Measurements from ENCODE around the gene WDR87. TPM values are rescaled to one million over a fixed set of nuclear protein-coding genes. Genes with fewer than 3 reads are reported as not detected.

The WDR87 gene
- total RNA-seq, 1 experiment from 2014 or later = not detected

DNA sequence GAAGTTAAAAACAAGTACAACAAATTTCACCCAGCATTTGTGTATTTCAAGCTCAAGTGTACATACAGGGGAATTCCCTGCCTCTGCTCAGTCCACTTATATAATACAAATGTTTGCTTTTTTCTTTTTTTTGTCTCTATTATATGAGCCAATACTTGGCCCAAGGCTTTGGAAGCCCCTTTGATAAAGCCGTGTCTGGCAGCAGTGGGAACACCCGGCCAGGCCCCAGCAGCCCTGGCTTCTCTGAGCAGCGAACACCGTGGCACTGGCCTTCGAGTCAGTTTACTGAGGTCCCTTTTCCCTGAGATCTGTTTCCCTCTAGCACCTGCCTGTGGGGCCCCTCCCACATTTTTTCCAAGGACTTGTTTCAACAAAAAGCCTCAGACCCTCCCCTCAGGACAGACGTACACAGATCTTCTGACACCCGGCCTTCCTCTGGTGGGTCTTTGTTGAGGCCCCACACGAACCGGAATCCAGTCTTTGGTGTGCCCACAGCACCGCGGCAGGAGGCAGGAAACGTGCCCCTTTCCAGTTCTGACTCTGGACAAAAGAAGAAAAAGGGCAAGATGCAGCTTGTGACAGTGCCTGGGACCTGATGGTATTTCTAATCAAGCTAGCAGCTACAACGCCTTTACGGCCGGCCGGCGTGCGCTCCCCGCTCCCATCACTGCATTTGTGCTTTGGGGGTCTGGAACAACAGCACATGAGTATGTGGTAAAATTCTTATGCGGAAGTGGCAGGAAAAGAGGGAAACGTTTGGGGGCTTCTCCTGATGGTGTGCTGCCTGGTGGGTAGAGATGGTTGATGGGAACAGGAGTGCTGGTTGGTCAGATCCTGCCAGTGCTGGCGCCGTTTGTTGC lies 14.4 kb upstream of the WDR87 start:
- CTCF ChIA-PET = interaction anchor here (1.3 kb wide), 1 partner anchor 18 kb away, joined by 6 read pairs; no protein-coding TSS in a partner anchor
- H3K27ac Mint-ChIP-seq (ENCODE audit: low read depth, unreplicated experiment) = no peak overlapping the region
- no peak overlapping the region for H3K4me3 Mint-ChIP-seq (ENCODE audit: unreplicated experiment)

GRCh38 chr19:37914908-37915307 lies 8.5 kb upstream of the WDR87 start:
- Mint-ChIP-seq H3K27me3 (ENCODE audit: insufficient read depth, unreplicated experiment) (no peaks in the 10 kb centered on the region), H3K36me3 (ENCODE audit: insufficient read depth, unreplicated experiment) (no peaks in the 10 kb centered on the region), H3K4me1 (ENCODE audit: insufficient read depth, unreplicated experiment) (no peaks in the 10 kb centered on the region), H3K4me3 (ENCODE audit: unreplicated experiment) (no peak overlapping the region), H3K27ac (ENCODE audit: low read depth, unreplicated experiment) (no peak overlapping the region), H3K9me3 (ENCODE audit: unreplicated experiment) (no peaks in the 10 kb centered on the region)
- intact Hi-C loops (cut with micrococcal nuclease) = no loop called here
- DNase-seq (ENCODE audit: unreplicated experiment) = no peak
- CTCF ChIA-PET = interaction anchor here (5.2 kb wide), 1 partner anchor 13 kb away, joined by 49 read pairs; no protein-coding TSS in a partner anchor
- no TSS peak for BruUV-seq (replicated peaks)
- no peak for TF ChIP-seq CTCF (IDR thresholded peaks at IDR 0.05; ENCODE audit: unreplicated experiment)
- POLR2A ChIA-PET = no interaction called here

More for the DNA sequence above, 14.4 kb upstream of the WDR87 start:
- H3K36me3 Mint-ChIP-seq (ENCODE audit: insufficient read depth, unreplicated experiment) = peaks cover 22% of the 10 kb centered on the region
- DNase-seq (ENCODE audit: unreplicated experiment) = no peak
- H3K4me1 Mint-ChIP-seq (ENCODE audit: insufficient read depth, unreplicated experiment) = no peaks in the 10 kb centered on the region
- BruUV-seq (replicated peaks) = no TSS peak
- TF ChIP-seq CTCF (IDR thresholded peaks at IDR 0.05; ENCODE audit: unreplicated experiment) = no peak
- intact Hi-C loops (cut with micrococcal nuclease) = no loop called here
- no peaks in the 10 kb centered on the region for H3K27me3 Mint-ChIP-seq (ENCODE audit: insufficient read depth, unreplicated experiment)
- peaks cover 7% of the 10 kb centered on the region for H3K9me3 Mint-ChIP-seq (ENCODE audit: unreplicated experiment)
- POLR2A ChIA-PET = interaction anchor here (0.6 to 1.0 kb wide), 2 partner anchors 12 to 325 kb away, joined by 3 to 4 read pairs; no protein-coding TSS in a partner anchor

- DNase-seq (ENCODE audit: unreplicated experiment) = no peak
- H3K27ac Mint-ChIP-seq (ENCODE audit: low read depth, unreplicated experiment) = no peak overlapping the region
- no peaks in the 10 kb centered on the region for H3K27me3 Mint-ChIP-seq (ENCODE audit: insufficient read depth, unreplicated experiment)
- POLR2A ChIA-PET = interaction anchor here (1.1 kb wide), 1 partner anchor 94 kb away, joined by 3 read pairs; no protein-coding TSS in a partner anchor
- TF ChIP-seq CTCF (IDR thresholded peaks at IDR 0.05; ENCODE audit: unreplicated experiment) = no peak
- intact Hi-C loops (cut with micrococcal nuclease) = no loop called here
- no peaks in the 10 kb centered on the region for H3K9me3 Mint-ChIP-seq (ENCODE audit: unreplicated experiment)
- H3K36me3 Mint-ChIP-seq (ENCODE audit: insufficient read depth, unreplicated experiment) = no peaks in the 10 kb centered on the region
- CTCF ChIA-PET = interaction anchor here (0.6 to 1.3 kb wide), 3 partner anchors 8 to 192 kb away, joined by 3 to 4 read pairs (median 4); no protein-coding TSS in a partner anchor
- peaks cover 13% of the 10 kb centered on the region for H3K4me1 Mint-ChIP-seq (ENCODE audit: insufficient read depth, unreplicated experiment)
- no peak overlapping the region for H3K4me3 Mint-ChIP-seq (ENCODE audit: unreplicated experiment)
- BruUV-seq (replicated peaks) = no TSS peak
These were observed 3.3 kb upstream of the WDR87 start for GRCh38 chr19:37909661-37910199.

All from MCF 10A (cell line).